Suprapubic skin (tissue), 4 donors: Measurements from ENCODE around the gene P4HB. TPM values are rescaled to one million over a fixed set of nuclear protein-coding genes. Genes with fewer than 3 reads are reported as not detected.
A peak's percentile ranks its signal among the peaks of the same experiment; 100 is the strongest.

Experiments used
- DNase-seq, 2 donors: peaks; one replicate each; pipeline ENCODE4 v3.0.0-alpha.2; 2019; ENCODE audit warnings: low spot score in 2 of 2
- H3K27ac ChIP-seq: fragments of 200-600 bp; sonication (generic); one replicate; pipeline ENCODE4 v1.5.1; 2019
- H3K27me3 ChIP-seq: fragments of 200-600 bp; sonication (generic); one replicate; pipeline ENCODE4 v1.5.1; 2019
- H3K36me3 ChIP-seq: fragments of 200-600 bp; sonication (generic); one replicate; pipeline ENCODE4 v1.5.1; 2019
- H3K4me1 ChIP-seq: fragments of 200-600 bp; sonication (generic); one replicate; pipeline ENCODE4 v1.5.1; 2019
- H3K4me3 ChIP-seq: fragments of 200-600 bp; sonication (generic); one replicate; pipeline ENCODE4 v1.5.1; 2019; ENCODE audit warnings: mild to moderate bottlenecking
- H3K9me3 ChIP-seq: fragments of 200-600 bp; sonication (generic); one replicate; pipeline ENCODE4 v1.5.1; 2019
- CTCF ChIP-seq, 2 donors: fragments of 200-600 bp in 1 of 2; fragments of 450-650 bp in 1 of 2; sonication (generic) in 1 of 2; IDR thresholded peaks; one replicate each; pipeline ENCODE4 v1.5.1; 2016 to 2019; ENCODE audit warnings: antibody characterized with exemption in 2 of 2, mild to moderate bottlenecking in 1 of 2, moderate library complexity in 1 of 2
- EP300 ChIP-seq: sonication (generic); formaldehyde crosslinking; IDR thresholded peaks from one replicate; pipeline ENCODE4 v1.6.1; 2017; ENCODE audit warnings: antibody characterized with exemption
- POLR2A ChIP-seq, 2 donors: fragments of 450-650 bp; IDR thresholded peaks; one replicate each; pipeline ENCODE4 v1.6.1; 2017; ENCODE audit warnings: antibody characterized with exemption in 2 of 2, mild to moderate bottlenecking in 2 of 2, moderate library complexity in 2 of 2
- POLR2AphosphoS5 ChIP-seq, 3 donors: sonication (generic); formaldehyde crosslinking; IDR thresholded peaks; one replicate each; pipeline ENCODE4 v1.6.1; 2017; ENCODE audit warnings: antibody characterized with exemption in 3 of 3
- WGBS: methylation state at CpG from one replicate; pipeline ENCODE4 v1.1.5; 2018; 5-methylcytosine and 5-hydroxymethylcytosine counted together
- total RNA-seq, 4 donors: library from RNA; depleted of rRNA; stranded (reverse); fragments of >200 nt; gene quantifications; one replicate each; pipeline ENCODE4 v1.1.0, GENCODE V29; 2016

Gene P4HB
- total RNA-seq, 4 donors from 2014 or later = 521 to 1,041 (median 898) TPM

DNA sequence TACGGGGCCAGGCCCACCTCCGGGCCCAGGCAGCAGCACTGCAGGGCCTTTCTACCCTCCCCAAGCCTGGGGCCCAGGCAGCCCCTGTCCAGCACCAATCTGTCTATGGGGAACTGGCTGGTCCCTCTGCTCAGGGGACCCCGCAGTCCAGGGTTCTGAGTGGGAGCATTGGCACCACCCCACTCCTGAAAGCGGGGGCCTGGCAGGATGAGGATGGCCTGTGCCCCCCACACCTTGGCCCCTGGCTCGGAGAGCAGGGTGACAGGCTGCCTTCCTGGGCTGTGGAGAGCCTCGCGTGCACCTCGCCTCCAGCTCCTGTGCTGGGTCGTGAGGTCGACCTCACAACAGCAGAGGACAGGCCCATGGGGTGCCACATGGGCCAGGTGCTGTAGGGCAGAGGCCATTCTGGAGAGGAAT is 43.1 kb upstream of the P4HB start:
- WGBS = 95% methylated on average over 4 of the region's 10 CpGs

GRCh38 chr17:81902653-81903414 is 42.5 kb upstream of the P4HB start:
- WGBS = 47% methylated on average over 21 of the region's 47 CpGs
- TF ChIP-seq CTCF (IDR thresholded peaks at IDR 0.05) = no peak
- TF ChIP-seq EP300 = no peak
- TF ChIP-seq POLR2AphosphoS5 (IDR thresholded peaks at IDR 0.05) = no peak
- TF ChIP-seq POLR2A (IDR thresholded peaks at IDR 0.05) = no peak

More for the DNA sequence above, 43.1 kb upstream of the P4HB start:
- H3K27ac ChIP-seq = no peak overlapping the region
- peaks cover 17% of the 10 kb centered on the region for H3K4me1 ChIP-seq
- H3K4me3 ChIP-seq = no peak overlapping the region
- TF ChIP-seq EP300 (no peak), CTCF (IDR thresholded peaks at IDR 0.05) (no peak), POLR2AphosphoS5 (IDR thresholded peaks at IDR 0.05) (no peak), POLR2A (IDR thresholded peaks at IDR 0.05) (no peak)
- no peaks in the 10 kb centered on the region for H3K27me3 ChIP-seq
- H3K9me3 ChIP-seq = no peaks in the 10 kb centered on the region
- H3K36me3 ChIP-seq = peaks cover 51% of the 10 kb centered on the region
- DNase-seq = no peak

DNA sequence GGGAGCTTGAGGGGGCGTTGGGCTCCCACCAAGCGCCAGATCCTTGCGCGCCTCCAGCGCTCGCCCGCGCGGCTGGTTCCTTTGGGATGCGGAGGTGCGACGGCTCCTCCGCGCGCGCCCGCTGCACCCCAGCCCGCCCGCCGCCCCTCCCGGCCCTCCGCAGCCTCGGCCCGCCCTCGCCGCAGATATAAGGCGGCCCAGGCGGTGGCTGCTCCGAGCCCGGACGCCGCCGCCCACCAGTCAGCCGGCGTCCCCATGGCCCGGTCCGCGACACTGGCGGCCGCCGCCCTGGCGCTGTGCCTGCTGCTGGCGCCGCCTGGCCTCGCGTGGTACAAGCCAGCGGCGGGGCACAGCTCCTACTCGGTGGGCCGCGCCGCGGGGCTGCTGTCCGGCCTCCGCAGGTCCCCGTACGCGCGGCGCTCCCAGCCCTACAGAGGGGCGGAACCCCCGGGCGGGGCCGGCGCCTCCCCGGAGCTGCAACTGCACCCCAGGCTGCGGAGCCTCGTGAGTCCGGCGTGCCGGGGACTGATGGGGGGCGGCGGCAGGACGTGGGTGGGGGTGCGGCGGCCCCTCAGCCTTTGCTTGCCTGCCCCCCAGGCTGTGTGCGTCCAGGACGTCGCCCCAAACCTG is 41.8 kb upstream of the P4HB start, which contains the start of gene NPB:
Gene NPB, plus strand, starts transcription at position 216 of the 630 bp plus-strand sequence. Its CDS starts 40 bp downstream, at position 256.
- DNase-seq = no peak
- no peaks in the 10 kb centered on the region for H3K27me3 ChIP-seq
- WGBS = no CpG with 5 or more reads among the region's 79 CpGs
- peak within 1 kb of the TSS; percentile 54 for H3K4me3 ChIP-seq
- H3K4me1 ChIP-seq = peaks cover 17% of the 10 kb centered on the region
- TF ChIP-seq POLR2AphosphoS5 (IDR thresholded peaks at IDR 0.05) (no peak), POLR2A (IDR thresholded peaks at IDR 0.05) (no peak), EP300 (no peak), CTCF (IDR thresholded peaks at IDR 0.05) (no peak)
- H3K36me3 ChIP-seq = peaks cover 61% of the 10 kb centered on the region
- no peak within 1 kb of the TSS for H3K27ac ChIP-seq
- H3K9me3 ChIP-seq = no peaks in the 10 kb centered on the region

More at GRCh38 chr17:81902653-81903414, 42.5 kb upstream of the P4HB start:
- Histone ChIP-seq H3K4me3 (peak overlapping the region; percentile 54), H3K27ac (no peak overlapping the region), H3K27me3 (no peaks in the 10 kb centered on the region), H3K9me3 (no peaks in the 10 kb centered on the region), H3K36me3 (peaks cover 56% of the 10 kb centered on the region), H3K4me1 (peaks cover 17% of the 10 kb centered on the region)
- DNase-seq = no peak

- TF ChIP-seq CTCF (IDR thresholded peaks at IDR 0.05) = no peak
- no peak for TF ChIP-seq POLR2A (IDR thresholded peaks at IDR 0.05)
- no peak for TF ChIP-seq POLR2AphosphoS5 (IDR thresholded peaks at IDR 0.05)
- H3K27ac ChIP-seq = no peak overlapping the region
- WGBS = 92% methylated on average over 7 of the region's 21 CpGs
- no peaks in the 10 kb centered on the region for H3K27me3 ChIP-seq
- H3K36me3 ChIP-seq = peaks cover 60% of the 10 kb centered on the region
- H3K4me1 ChIP-seq = peaks cover 17% of the 10 kb centered on the region
- H3K9me3 ChIP-seq = no peaks in the 10 kb centered on the region
- DNase-seq = peak in 1 of 2 donors; percentile 53
- H3K4me3 ChIP-seq = peak overlapping the region; percentile 54
These were observed 41.1 kb upstream of the P4HB start for GRCh38 chr17:81901167-81902022.
